Smooth muscle cell (in vitro differentiated cells): Measurements from ENCODE around the gene NOP9. TPM values are rescaled to one million over a fixed set of nuclear protein-coding genes. Genes with fewer than 3 reads are reported as not detected.

ENCODE experiments used
- DNase-seq: peaks from one replicate; lab custom pipeline; 2025; ENCODE audit not compliant: unreplicated experiment; lab: John Stamatoyannopoulos, UW
- H2AFZ ChIP-seq: fragments of 200-600 bp; sonication (generic); 2 replicates; pipeline ENCODE4 v1.6.0; 2016; ENCODE audit warnings: antibody characterized with exemption, low read depth, mild to moderate bottlenecking
- H3F3A ChIP-seq: fragments of 200-600 bp; sonication (generic); 2 replicates; pipeline ENCODE4 v1.6.0; 2017; ENCODE audit warnings: antibody characterized with exemption, low read depth
- H3K27ac ChIP-seq: fragments of 200-600 bp; sonication (generic); 2 replicates; pipeline ENCODE4 v1.5.1; 2016; ENCODE audit warnings: low read depth, mild to moderate bottlenecking
- H3K27me3 ChIP-seq: fragments of 200-600 bp; sonication (generic); 2 replicates; pipeline ENCODE4 v1.6.1; 2016; ENCODE audit warnings: low read depth, mild to moderate bottlenecking
- H3K36me3 ChIP-seq: fragments of 200-600 bp; sonication (generic); 2 replicates; pipeline ENCODE4 v1.5.1; 2016; ENCODE audit warnings: low read depth
- H3K4me1 ChIP-seq: fragments of 200-600 bp; sonication (generic); 2 replicates; pipeline ENCODE4 v1.5.1; 2016; ENCODE audit warnings: low read depth
- H3K4me2 ChIP-seq: fragments of 200-600 bp; sonication (generic); 2 replicates; pipeline ENCODE4 v1.6.0; 2016; ENCODE audit warnings: mild to moderate bottlenecking
- H3K4me3 ChIP-seq: fragments of 200-600 bp; sonication (generic); 2 replicates; pipeline ENCODE4 v1.5.1; 2016; ENCODE audit warnings: mild to moderate bottlenecking
- H3K79me2 ChIP-seq: fragments of 200-600 bp; sonication (generic); 2 replicates; pipeline ENCODE4 v1.6.0; 2016; ENCODE audit warnings: low read depth, mild to moderate bottlenecking
- H3K9ac ChIP-seq: fragments of 200-600 bp; sonication (generic); 2 replicates; pipeline ENCODE4 v1.6.0; 2016; ENCODE audit warnings: low read depth
- H3K9me3 ChIP-seq: fragments of 200-600 bp; sonication (generic); replicated peaks from 2 replicates; pipeline ENCODE4 v1.5.1; 2016; ENCODE audit warnings: low read depth
- H4K20me1 ChIP-seq: fragments of 200-600 bp; sonication (generic); 2 replicates; pipeline ENCODE4 v1.6.0; 2016; ENCODE audit warnings: low read depth
- WGBS: methylation state at CpG from one replicate; pipeline ENCODE4 v1.1.7; 2016; ENCODE audit warnings: low lambda C conversion rate; 5-methylcytosine and 5-hydroxymethylcytosine counted together
- polyA plus RNA-seq: library from polyadenylated mRNA; unstranded; fragments of >200 nt; fragmentation: Nextera tagmentation; extraction: Ambion mirVana; gene quantifications from 2 replicates; pipeline ENCODE4 v1.2.1, GENCODE V29; 2016
- total RNA-seq: library from RNA; depleted of rRNA; stranded (reverse); fragments of >200 nt; gene quantifications from 2 replicates; pipeline ENCODE4 v1.2.3, GENCODE V29; 2014
- TF ChIP-seq, protein P1 (sequence below): fragments of 200-600 bp; sonication (generic); IDR thresholded peaks from 2 replicates; pipeline ENCODE4 v1.5.1; 2017; ENCODE audit warnings: borderline replicate concordance, mild to moderate bottlenecking, antibody characterized with exemption; ENCODE audit not compliant: insufficient read depth, poor library complexity, severe bottlenecking

NOP9 gene
- total and polyA plus RNA-seq, 2 experiments from 2014 or later, result 3.3 to 9.3 TPM

DNA sequence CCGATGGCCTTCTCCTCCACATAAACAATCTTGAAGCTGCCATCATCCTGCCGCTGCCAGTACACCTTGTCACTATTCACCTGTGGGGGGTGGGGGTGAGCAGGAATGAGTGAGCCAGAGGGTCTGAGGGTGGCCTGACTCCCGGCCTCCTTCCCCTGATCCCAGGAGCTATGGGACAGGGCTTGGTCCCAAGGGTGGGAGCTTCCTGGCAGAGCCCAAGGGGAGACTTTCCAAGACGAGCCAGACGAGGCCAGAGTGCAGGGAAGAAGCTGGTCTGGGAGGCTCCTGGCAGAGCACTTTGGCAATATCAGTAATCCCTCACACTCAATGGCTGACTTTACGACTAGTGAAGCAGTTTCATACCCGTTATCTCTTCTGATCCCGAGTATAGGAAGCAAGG, 44.2 kb upstream of the NOP9 start:
- Histone ChIP-seq H3K9ac (no peak overlapping the region), H2AFZ (no peak overlapping the region), H3K79me2 (no peaks in the 10 kb centered on the region), H4K20me1 (no peaks in the 10 kb centered on the region), H3K9me3 (no peaks in the 10 kb centered on the region), H3K27ac (no peak overlapping the region), H3K4me3 (no peak overlapping the region), H3K4me2 (no peak overlapping the region), H3K36me3 (no peaks in the 10 kb centered on the region), H3F3A (no peaks in the 10 kb centered on the region), H3K4me1 (peaks cover 4% of the 10 kb centered on the region), H3K27me3 (no peaks in the 10 kb centered on the region)
- TF ChIP-seq, protein P1, sequence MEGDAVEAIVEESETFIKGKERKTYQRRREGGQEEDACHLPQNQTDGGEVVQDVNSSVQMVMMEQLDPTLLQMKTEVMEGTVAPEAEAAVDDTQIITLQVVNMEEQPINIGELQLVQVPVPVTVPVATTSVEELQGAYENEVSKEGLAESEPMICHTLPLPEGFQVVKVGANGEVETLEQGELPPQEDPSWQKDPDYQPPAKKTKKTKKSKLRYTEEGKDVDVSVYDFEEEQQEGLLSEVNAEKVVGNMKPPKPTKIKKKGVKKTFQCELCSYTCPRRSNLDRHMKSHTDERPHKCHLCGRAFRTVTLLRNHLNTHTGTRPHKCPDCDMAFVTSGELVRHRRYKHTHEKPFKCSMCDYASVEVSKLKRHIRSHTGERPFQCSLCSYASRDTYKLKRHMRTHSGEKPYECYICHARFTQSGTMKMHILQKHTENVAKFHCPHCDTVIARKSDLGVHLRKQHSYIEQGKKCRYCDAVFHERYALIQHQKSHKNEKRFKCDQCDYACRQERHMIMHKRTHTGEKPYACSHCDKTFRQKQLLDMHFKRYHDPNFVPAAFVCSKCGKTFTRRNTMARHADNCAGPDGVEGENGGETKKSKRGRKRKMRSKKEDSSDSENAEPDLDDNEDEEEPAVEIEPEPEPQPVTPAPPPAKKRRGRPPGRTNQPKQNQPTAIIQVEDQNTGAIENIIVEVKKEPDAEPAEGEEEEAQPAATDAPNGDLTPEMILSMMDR, result no peak
- no peak for DNase-seq
- WGBS, result 81% methylated on average over 8 of the region's 8 CpGs

DNA sequence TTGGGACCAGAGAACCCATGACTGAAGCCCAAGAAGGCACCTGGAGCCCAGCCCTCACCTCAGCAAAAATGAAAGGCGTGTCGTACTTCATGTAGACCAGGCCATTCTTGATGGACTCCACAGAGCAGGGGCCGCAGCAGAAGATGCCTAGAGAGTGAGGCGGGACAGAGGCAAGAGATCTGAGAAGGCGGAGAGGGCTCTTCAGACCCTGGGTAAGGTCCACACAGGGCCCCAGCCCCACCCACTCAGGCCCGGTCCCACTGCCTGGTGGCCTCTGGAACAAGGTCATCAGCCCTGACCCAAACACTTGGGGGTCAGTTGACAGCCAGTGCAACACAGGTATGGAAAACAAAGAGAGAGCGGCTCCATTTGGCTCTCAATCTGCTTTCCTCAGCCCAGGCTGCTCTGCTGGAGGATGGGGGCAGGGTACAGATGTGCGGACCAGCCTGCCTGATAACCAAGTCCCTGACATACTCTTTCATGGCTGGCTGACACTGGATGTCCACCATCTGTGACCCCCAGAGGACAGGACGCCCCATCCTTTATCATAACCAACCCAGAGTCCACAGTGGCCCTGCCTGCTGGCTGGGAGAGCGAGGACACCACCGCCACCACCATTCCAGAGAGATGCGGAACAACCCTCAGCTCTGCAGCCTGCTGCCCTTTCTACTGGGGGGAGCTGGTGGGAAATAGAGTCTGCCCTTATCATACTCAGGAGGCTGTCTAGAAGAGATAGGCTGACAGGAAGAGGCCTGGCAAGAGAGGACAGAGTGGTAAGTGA, 43.5 kb upstream of the NOP9 start:
- H3K36me3 ChIP-seq, result no peaks in the 10 kb centered on the region
- no peak overlapping the region for H2AFZ ChIP-seq
- H3K27me3 ChIP-seq, result no peaks in the 10 kb centered on the region
- H3K27ac ChIP-seq, result no peak overlapping the region
- no peak overlapping the region for H3K4me3 ChIP-seq
- H3K4me1 ChIP-seq, result peaks cover 4% of the 10 kb centered on the region
- no peaks in the 10 kb centered on the region for H4K20me1 ChIP-seq
- no peak overlapping the region for H3K4me2 ChIP-seq
- H3K9ac ChIP-seq, result no peak overlapping the region
- TF ChIP-seq, protein P1, result no peak
- DNase-seq, result no peak
- no peaks in the 10 kb centered on the region for H3F3A ChIP-seq
- no peaks in the 10 kb centered on the region for H3K79me2 ChIP-seq
- no peaks in the 10 kb centered on the region for H3K9me3 ChIP-seq
- WGBS, result 93% methylated on average over 12 of the region's 12 CpGs

DNA sequence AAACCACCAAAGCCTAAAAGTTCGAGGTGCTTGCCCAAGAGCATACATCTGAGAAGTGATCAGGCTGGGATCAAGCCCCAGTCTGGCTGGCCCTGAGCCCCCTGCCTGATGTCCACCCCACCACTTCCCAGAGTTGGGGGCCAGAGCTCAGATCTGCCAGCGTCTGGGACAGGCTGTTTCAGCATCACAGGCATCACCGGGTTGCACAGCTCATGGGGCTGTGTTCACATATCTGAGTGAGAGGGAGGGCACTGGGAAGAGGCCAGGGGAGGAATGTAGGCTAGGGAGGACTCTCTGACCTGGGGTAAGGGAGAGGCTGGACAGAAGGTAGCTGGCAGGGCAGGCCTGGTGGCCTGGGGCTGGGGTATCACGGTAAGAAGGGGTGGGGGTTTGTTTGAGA, 42.7 kb upstream of the NOP9 start:
- Histone ChIP-seq H3K4me3 (no peak overlapping the region), H3K27me3 (no peaks in the 10 kb centered on the region), H3K4me1 (peaks cover 4% of the 10 kb centered on the region), H3F3A (no peaks in the 10 kb centered on the region), H3K27ac (no peak overlapping the region), H3K9ac (no peak overlapping the region), H3K79me2 (no peaks in the 10 kb centered on the region), H3K4me2 (no peak overlapping the region), H4K20me1 (no peaks in the 10 kb centered on the region), H3K36me3 (no peaks in the 10 kb centered on the region), H2AFZ (no peak overlapping the region), H3K9me3 (no peaks in the 10 kb centered on the region)
- 90% methylated on average over 3 of the region's 4 CpGs for WGBS
- TF ChIP-seq, protein P1, result no peak
- DNase-seq, result no peak

DNA sequence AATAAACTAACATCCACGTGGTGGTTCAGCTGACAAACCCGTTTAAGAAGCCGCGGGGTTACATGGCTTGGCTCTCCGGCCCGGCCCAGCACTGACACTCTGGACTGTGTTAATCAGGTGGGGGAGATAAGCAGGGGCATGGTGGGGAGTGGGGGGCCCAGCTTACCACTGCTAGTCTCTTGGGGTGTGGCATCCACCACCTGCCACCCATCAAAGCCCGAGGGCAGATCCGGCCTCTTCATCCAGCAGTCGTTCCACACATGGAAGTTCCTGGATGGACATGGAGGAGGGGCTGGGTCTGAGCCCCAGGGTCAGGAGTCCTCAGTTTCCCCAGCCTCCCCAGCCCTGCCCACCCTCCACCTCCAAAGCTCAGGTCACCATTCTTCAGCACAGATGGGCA, 41.5 kb upstream of the NOP9 start:
- Histone ChIP-seq H3K27me3 (no peaks in the 10 kb centered on the region), H3K4me1 (no peaks in the 10 kb centered on the region), H3K4me3 (no peak overlapping the region), H3K27ac (no peak overlapping the region), H3K4me2 (no peak overlapping the region), H3F3A (no peaks in the 10 kb centered on the region), H3K79me2 (no peaks in the 10 kb centered on the region), H3K36me3 (no peaks in the 10 kb centered on the region), H2AFZ (no peak overlapping the region), H3K9ac (no peak overlapping the region), H4K20me1 (no peaks in the 10 kb centered on the region), H3K9me3 (no peaks in the 10 kb centered on the region)
- 98% methylated on average over 8 of the region's 9 CpGs for WGBS
- DNase-seq, result no peak
- TF ChIP-seq, protein P1, result no peak
